ENCODE results near the gene COL27A1. TPM values are rescaled to one million over a fixed set of nuclear protein-coding genes. Genes with fewer than 3 reads are reported as not detected.
"Not testable (repeated sequence)": the region's sequence is repeated elsewhere in the genome, so short reads cannot be mapped to it uniquely, and the experiment has no call there.

The COL27A1 gene
- total RNA-seq, 2 experiments from 2014 or later = 8.9 to 9.1 TPM

DNA sequence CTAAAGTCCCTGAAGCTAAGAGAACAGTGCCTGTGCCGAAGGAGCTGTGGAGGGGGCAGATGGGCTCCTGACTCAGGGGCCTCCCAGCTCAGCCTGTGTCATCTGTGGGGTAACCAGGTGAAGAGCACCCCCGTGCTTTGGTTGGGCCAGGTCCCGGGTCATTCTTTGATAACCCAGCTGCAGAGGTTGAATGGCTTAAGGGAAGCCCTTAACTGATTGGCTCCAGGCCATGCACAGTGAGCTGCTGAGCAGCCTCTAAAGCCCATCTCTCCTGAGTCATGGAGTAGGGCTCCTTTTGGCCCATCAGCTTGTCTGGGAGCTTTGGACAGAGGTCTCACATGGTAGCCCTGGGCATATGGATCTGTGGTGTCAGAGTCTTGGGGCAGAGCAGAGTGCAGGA lies 28.7 kb downstream of the COL27A1 start:
- Mint-ChIP-seq H3K36me3 (ENCODE audit: low read depth) (no peaks in the 10 kb centered on the region), H3K27ac (no peak overlapping the region), H3K27me3 (no peaks in the 10 kb centered on the region), H3K4me1 (no peaks in the 10 kb centered on the region), H3K9me3 (ENCODE audit: low read depth) (no peaks in the 10 kb centered on the region), H3K4me3 (no peak overlapping the region)
- CTCF ChIA-PET = no interaction called here
- intact Hi-C loops (cut with DNase I, micrococcal nuclease) = no loop called here
- DNase-seq = no peak
- no peak for ATAC-seq
- POLR2A ChIA-PET = no interaction called here

DNA sequence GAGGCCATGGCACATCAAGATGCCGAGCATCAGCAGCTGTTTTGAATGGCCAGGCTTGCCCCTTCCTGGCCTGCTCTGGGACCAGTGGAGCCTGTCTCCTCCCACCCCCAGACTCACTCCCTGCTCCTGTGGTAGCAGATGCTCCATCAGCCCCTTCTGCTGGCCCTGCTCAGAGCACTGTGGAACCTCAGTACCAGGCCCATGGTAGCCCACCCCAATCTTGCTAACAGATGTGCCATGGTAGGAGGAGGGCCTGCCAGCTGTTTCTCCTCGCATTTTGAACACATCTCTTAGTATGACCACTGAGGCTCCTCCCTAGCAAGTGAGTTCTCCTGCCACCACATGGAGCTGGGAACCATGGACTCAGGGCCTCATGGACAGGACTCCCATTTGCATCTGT lies 29.5 kb downstream of the COL27A1 start:
- no peaks in the 10 kb centered on the region for H3K4me1 Mint-ChIP-seq
- POLR2A ChIA-PET = no interaction called here
- intact Hi-C loops (cut with DNase I, micrococcal nuclease) = no loop called here
- CTCF ChIA-PET = no interaction called here
- no peaks in the 10 kb centered on the region for H3K9me3 Mint-ChIP-seq (ENCODE audit: low read depth)
- no peak overlapping the region for H3K4me3 Mint-ChIP-seq
- no peaks in the 10 kb centered on the region for H3K27me3 Mint-ChIP-seq
- no peak overlapping the region for H3K27ac Mint-ChIP-seq
- H3K36me3 Mint-ChIP-seq (ENCODE audit: low read depth) = no peaks in the 10 kb centered on the region
- DNase-seq = no peak
- no peak for ATAC-seq

DNA sequence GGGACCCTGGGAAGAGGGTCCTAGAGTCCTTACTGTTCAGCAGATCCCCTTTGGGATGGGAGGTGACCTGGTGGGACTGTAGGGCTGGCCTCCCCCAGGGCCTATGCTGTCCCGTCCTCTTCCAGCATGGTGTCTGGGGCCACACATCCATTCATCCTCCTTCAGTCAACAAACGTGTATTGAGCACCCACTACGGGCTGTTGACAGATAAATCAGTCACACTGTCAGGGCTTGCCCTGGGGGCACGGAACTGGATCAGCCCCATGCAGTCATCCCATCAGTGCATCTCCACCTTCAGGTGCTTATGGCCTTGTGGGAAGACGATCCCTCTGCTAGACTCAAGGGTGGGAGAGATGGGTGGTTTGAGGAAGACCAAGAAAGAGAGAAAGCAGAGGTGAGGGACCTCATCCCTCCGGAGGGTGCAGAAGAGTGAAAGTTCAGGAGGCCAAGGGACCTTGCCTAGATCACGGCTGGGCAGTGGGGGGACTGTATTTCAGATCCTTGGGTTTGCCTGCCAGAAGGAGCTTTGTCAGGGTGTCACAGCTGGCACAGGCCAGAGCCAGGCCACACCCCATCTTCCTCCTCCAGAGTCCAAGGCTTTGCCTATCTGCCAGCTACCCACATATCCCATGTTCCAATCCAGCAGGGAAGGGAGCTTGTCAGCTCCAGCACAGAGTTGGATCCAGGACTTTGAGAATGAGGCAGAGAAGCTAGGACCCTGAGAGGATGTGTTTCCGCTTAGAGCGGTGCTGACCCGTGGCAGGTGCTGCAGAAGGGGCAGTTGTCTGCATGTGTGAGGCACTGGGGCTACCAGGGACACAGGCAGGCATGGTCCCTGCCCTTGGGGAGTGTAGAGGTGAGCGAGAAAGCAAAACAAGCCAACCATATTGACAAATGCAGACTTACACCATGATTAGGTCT lies 30.5 kb downstream of the COL27A1 start:
- H3K4me3 Mint-ChIP-seq = no peak overlapping the region
- POLR2A ChIA-PET = no interaction called here
- H3K27ac Mint-ChIP-seq = no peak overlapping the region
- DNase-seq (no peak), ATAC-seq (no peak)
- peaks cover 3% of the 10 kb centered on the region for H3K9me3 Mint-ChIP-seq (ENCODE audit: low read depth)
- H3K27me3 Mint-ChIP-seq = peaks cover 3% of the 10 kb centered on the region
- no peaks in the 10 kb centered on the region for H3K36me3 Mint-ChIP-seq (ENCODE audit: low read depth)
- CTCF ChIA-PET = interaction anchor here (0.9 kb wide), 1 partner anchor 105 kb away, joined by 3 read pairs; no protein-coding TSS in a partner anchor
- intact Hi-C loops (cut with DNase I, micrococcal nuclease) = no loop called here
- no peaks in the 10 kb centered on the region for H3K4me1 Mint-ChIP-seq

DNA sequence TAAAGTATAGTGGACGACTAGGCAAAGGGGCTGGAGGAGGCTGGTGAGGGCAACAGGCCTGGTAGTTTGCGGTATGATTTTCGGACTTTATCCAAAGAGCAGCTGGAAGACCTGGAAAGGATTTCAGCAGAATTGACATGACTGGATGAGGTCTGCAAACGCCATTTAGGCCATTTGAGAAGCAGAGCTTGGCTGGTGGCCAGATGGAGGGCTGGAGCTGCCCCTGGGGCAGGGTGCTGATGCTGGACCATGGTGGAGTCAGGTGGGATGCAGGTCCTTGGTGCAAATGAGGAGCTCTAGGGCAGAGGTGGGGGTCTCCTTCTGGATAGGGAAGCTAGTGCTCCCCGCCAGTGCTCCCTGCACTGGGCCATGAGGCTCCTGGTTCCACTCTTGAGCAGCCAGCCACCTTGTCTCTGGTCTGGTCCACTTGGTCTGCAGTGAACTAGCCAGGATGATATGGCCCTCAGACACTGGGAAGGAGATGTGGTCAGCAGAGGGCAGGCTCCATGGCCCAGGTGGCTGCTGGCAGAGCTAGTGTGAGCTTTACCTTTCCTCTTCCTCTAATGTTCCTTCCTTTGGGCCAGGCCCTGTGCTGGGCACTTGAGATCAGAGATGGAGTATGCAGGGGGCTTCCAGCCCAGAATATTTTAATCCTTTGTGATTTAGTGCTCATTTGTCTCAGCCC lies 31.4 kb downstream of the COL27A1 start:
- ATAC-seq = no peak
- ChIA-PET POLR2A (no interaction called here), CTCF (interaction anchor here (0.5 kb wide), 2 partner anchors 70 to 443 kb away, joined by 3 read pairs; no protein-coding TSS in a partner anchor)
- Mint-ChIP-seq H3K27me3 (peaks cover 3% of the 10 kb centered on the region), H3K4me3 (no peak overlapping the region), H3K9me3 (ENCODE audit: low read depth) (peaks cover 3% of the 10 kb centered on the region), H3K4me1 (no peaks in the 10 kb centered on the region), H3K27ac (no peak overlapping the region), H3K36me3 (ENCODE audit: low read depth) (peaks cover 3% of the 10 kb centered on the region)
- intact Hi-C loops (cut with DNase I, micrococcal nuclease) = no loop called here
- no peak for DNase-seq

DNA sequence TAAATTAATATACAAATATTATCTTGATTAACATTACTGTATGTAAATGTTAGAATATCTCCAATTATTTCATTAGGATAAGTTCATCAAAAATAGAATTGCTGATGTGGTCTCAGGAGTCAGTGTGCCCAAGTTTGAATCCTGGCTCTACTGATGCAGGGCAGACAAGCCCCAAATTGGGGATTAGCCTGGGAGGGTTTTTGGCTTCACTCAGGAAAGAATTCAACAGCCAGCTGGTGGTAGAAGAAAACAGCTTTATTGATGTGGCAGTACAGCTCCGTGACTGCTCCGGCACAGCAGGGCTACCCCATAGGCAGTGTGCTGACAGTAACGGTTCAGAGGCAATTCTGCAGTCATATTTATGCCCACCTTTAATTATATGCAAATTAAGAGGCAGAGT lies 32.5 kb downstream of the COL27A1 start:
- Mint-ChIP-seq H3K4me3 (no peak overlapping the region), H3K36me3 (ENCODE audit: low read depth) (peaks cover 3% of the 10 kb centered on the region), H3K27me3 (peaks cover 3% of the 10 kb centered on the region), H3K4me1 (no peaks in the 10 kb centered on the region), H3K27ac (no peak overlapping the region), H3K9me3 (ENCODE audit: low read depth) (peaks cover 3% of the 10 kb centered on the region)
- ATAC-seq (no peak), DNase-seq (no peak)
- intact Hi-C loops (cut with DNase I, micrococcal nuclease) = no loop called here
- ChIA-PET CTCF (no interaction called here), POLR2A (no interaction called here)

DNA sequence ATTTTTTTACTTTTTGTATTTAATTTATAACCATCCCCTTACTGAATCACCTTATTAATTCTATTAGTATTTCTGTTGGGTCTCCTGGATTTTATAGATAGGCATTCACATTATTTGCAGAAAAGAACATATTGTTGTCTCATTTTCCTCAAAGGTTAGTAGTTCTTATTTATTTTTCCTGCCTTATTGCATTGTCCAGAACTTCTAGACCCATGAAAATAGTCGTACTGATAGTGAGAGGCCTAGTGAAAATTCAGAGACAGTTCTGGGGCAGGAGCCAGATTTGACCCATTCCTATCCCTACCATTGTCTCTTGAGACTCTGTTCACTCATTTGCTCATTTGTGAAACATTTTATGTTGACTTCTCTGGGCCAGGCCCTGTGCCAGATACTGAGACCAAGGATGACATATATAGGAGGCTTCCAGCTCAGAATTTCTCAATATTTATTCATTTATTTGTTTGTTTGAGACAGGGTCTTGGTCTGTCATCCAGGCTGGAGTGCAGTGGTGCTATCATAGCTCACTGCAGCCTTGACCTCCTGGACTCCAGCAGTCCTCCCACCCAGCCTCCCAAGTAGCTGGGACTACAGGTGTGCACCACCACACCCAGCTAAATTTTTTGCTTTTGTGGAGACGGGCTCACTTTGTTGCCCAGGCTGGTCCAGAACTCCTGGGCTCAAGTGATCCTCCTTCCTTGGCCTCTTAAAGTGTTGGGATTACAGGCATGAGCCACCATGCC lies 34.7 kb downstream of the COL27A1 start:
- Mint-ChIP-seq H3K4me1 (no peaks in the 10 kb centered on the region), H3K36me3 (ENCODE audit: low read depth) (peaks cover 3% of the 10 kb centered on the region), H3K27ac (no peak overlapping the region), H3K4me3 (no peak overlapping the region), H3K9me3 (ENCODE audit: low read depth) (peaks cover 3% of the 10 kb centered on the region), H3K27me3 (peaks cover 3% of the 10 kb centered on the region)
- DNase-seq (no peak), ATAC-seq (no peak)
- ChIA-PET POLR2A (no interaction called here), CTCF (interaction anchor here (1.2 kb wide), 1 partner anchor 101 kb away, joined by 3 read pairs; no protein-coding TSS in a partner anchor)
- intact Hi-C loops (cut with DNase I, micrococcal nuclease) = no loop called here

DNA sequence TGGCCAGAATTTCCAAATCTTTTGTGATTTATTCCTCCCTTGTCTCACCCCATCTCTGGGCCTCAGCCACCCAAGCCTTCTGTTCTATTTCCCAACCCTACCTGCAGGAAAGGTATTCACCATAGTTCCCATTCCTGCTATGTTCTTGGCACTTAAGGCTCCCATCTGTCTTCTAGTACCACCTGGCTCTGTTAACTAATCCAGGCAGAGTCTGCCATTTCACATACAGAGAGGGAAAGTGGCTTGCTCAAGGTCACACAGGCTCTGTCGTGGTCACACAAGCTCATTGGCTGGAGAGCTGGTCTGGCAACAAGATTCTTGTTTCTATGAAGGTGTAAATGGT lies 35.2 kb downstream of the COL27A1 start:
- H3K27me3 Mint-ChIP-seq = peaks cover 3% of the 10 kb centered on the region
- intact Hi-C loops (cut with DNase I, micrococcal nuclease) = no loop called here
- peaks cover 3% of the 10 kb centered on the region for H3K36me3 Mint-ChIP-seq (ENCODE audit: low read depth)
- H3K4me1 Mint-ChIP-seq = no peaks in the 10 kb centered on the region
- ChIA-PET POLR2A (no interaction called here), CTCF (interaction anchor here (0.6 kb wide), 1 partner anchor 43 kb away, joined by 3 read pairs; no protein-coding TSS in a partner anchor)
- peaks cover 3% of the 10 kb centered on the region for H3K9me3 Mint-ChIP-seq (ENCODE audit: low read depth)
- DNase-seq (no peak), ATAC-seq (no peak)
- no peak overlapping the region for H3K4me3 Mint-ChIP-seq
- H3K27ac Mint-ChIP-seq = no peak overlapping the region

DNA sequence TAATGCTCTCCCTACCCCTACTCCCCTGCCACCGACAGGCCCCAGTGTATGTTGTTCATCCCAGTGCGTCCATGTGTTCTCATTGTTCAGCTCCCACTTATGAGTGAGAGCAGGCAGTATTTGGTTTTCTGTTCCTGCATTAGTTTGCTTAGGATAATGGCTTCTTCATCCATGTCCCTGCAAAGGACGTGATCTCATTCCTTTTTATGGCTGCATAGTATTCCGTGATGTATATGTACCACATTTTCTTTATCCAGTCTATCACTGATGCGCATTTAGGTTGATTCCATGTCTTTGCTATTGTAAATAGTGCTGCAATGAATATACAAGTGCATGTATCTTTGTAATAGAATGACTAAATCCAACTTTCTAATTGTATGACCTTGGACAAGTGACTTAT lies 36.1 kb downstream of the COL27A1 start:
- CTCF ChIA-PET; H3K4me3 Mint-ChIP-seq; POLR2A ChIA-PET; H3K27me3 Mint-ChIP-seq; DNase-seq; H3K36me3 Mint-ChIP-seq (ENCODE audit: low read depth); ATAC-seq; intact Hi-C loops (cut with DNase I, micrococcal nuclease); H3K4me1 Mint-ChIP-seq; H3K9me3 Mint-ChIP-seq (ENCODE audit: low read depth); H3K27ac Mint-ChIP-seq: not testable (repeated sequence)

DNA sequence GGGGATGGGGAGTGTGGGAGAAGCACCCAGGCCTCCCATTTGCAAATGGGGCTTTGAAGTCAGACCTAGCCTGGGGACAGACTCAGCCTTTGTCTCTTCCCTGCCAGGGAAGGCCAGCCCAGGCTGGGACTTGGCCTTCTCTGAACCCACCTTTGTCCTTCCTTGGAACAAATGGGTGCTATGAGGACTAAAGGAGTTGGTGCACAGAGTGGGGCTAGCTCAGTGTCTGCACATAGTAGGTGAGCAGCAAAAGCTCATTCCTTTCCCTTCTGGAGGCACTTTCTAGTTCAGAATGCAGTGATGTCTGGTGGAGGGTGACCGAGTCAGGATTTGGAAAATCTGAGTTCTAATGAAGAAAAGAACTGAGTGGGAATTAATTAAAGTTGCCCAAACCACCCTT lies 37.2 kb downstream of the COL27A1 start:
- peaks cover 3% of the 10 kb centered on the region for H3K27me3 Mint-ChIP-seq
- no peak for DNase-seq
- H3K9me3 Mint-ChIP-seq (ENCODE audit: low read depth) = peaks cover 3% of the 10 kb centered on the region
- H3K36me3 Mint-ChIP-seq (ENCODE audit: low read depth) = peaks cover 3% of the 10 kb centered on the region
- no peak overlapping the region for H3K27ac Mint-ChIP-seq
- CTCF ChIA-PET = no interaction called here
- intact Hi-C loops (cut with DNase I, micrococcal nuclease) = no loop called here
- H3K4me1 Mint-ChIP-seq = no peaks in the 10 kb centered on the region
- POLR2A ChIA-PET = no interaction called here
- H3K4me3 Mint-ChIP-seq = no peak overlapping the region
- ATAC-seq = no peak

DNA sequence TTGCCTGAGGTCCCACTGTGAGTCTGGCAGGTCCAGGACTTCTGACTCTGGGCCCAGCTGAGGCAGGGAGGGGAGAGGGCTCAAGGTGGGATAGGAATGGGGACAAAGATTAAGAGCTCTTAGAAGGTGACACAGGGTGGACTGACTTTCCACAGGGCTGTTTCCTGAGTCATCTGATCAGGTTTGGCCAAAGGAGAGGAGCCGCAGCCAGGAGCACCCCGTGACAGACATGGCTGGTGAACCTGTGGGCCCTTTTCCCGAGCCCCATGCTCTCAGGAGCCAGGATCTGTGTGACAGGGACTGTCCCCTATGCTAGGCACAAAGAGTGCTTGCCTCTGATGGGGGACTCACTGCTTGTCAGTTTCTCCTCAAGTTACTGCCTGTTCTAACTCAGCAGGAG lies 37.8 kb downstream of the COL27A1 start:
- Mint-ChIP-seq H3K4me1 (no peaks in the 10 kb centered on the region), H3K27me3 (peaks cover 3% of the 10 kb centered on the region), H3K27ac (no peak overlapping the region), H3K36me3 (ENCODE audit: low read depth) (peaks cover 3% of the 10 kb centered on the region), H3K4me3 (no peak overlapping the region), H3K9me3 (ENCODE audit: low read depth) (peaks cover 3% of the 10 kb centered on the region)
- POLR2A ChIA-PET = no interaction called here
- DNase-seq (no peak), ATAC-seq (no peak)
- CTCF ChIA-PET = no interaction called here
- intact Hi-C loops (cut with DNase I, micrococcal nuclease) = no loop called here

DNA sequence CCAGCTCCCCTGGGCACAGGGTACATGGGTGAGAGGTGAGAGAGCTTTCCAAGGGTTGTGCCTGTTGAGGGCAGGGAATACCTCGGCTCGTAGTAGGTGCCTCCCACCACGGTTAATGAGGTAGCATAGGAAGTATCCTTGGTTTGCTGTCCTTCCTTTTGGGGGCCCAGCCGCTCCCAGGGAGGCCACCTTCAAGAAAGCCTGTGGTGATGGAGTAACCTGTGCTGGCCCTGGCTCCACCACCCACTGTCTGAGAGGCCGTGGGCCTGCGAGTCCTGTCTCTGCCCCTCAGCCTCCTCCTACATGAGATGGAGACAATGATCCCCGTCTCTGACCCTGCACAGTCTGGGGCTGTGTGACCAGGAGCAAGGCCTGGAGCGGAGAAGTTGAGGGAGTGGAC lies 40.8 kb downstream of the COL27A1 start:
- intact Hi-C loops (cut with DNase I, micrococcal nuclease) = no loop called here
- DNase-seq (no peak), ATAC-seq (no peak)
- Mint-ChIP-seq H3K4me3 (no peak overlapping the region), H3K4me1 (no peaks in the 10 kb centered on the region), H3K27me3 (no peaks in the 10 kb centered on the region), H3K9me3 (ENCODE audit: low read depth) (no peaks in the 10 kb centered on the region), H3K36me3 (ENCODE audit: low read depth) (peaks cover 3% of the 10 kb centered on the region), H3K27ac (no peak overlapping the region)
- ChIA-PET CTCF (no interaction called here), POLR2A (no interaction called here)
